Measurements from ENCODE around the gene PGRMC1. TPM values are rescaled to one million over a fixed set of nuclear protein-coding genes. Genes with fewer than 3 reads are reported as not detected.

PGRMC1 gene
- total RNA-seq, 5 donors from 2014 or later (not counting 1 experiment from before 2014, with no cell fraction given) = 11.7 to 15.8 (median 13.4) TPM

- no peak overlapping the region for H3K27ac ChIP-seq (ENCODE audit: low read length)
- H3K4me3 ChIP-seq (ENCODE audit: control insufficient read depth in 1 of 2, extremely low read depth in 1 of 2, low read length in 1 of 2) = peak overlapping the region; percentile 61 to 73
- Mint-ChIP-seq H3K36me3 (peaks cover 8% of the 10 kb centered on the region), H3K9me3 (no peaks in the 10 kb centered on the region), H3K27ac (peak overlapping the region; percentile 49 to 78), H3K27me3 (peaks cover 0 to 3% of the 10 kb centered on the region in 2 donors), H3K4me1 (peaks cover 25 to 44% (median 33%) of the 10 kb centered on the region in 3 donors), H3K4me3 (peak overlapping the region; percentile 80 to 89 (median 82))
- H3K27me3 ChIP-seq (replicated peaks in 1 of 2; ENCODE audit: control insufficient read depth in 2 of 2, extremely low read depth in 1 of 2, insufficient read depth in 2 of 2, low read length in 1 of 2) = peaks cover 0 to 7% of the 10 kb centered on the region in 2 experiments
- 100% methylated on average over 2 of the region's 6 CpGs for WGBS (ENCODE audit: insufficient coverage)
- POLR2A ChIA-PET = interaction anchor here (0.6 to 0.7 kb wide), 2 partner anchors 18 to 249 kb away, joined by 3 to 4 read pairs; no protein-coding TSS in a partner anchor
- ATAC-seq (replicated peaks in 1 of 4) (no peak), DNase-seq (no peak)
- CTCF ChIA-PET = interaction anchor here in 1 of 2 donors (0.6 kb wide), 2 partner anchors 24 to 180 kb away, joined by 3 to 5 read pairs; no protein-coding TSS in a partner anchor
- no peaks in the 10 kb centered on the region for H3K9me3 ChIP-seq
- peaks cover 5 to 18% of the 10 kb centered on the region in 2 experiments for H3K4me1 ChIP-seq (ENCODE audit: control insufficient read depth in 1 of 2, extremely low read depth in 1 of 2, insufficient read depth in 2 of 2, low read length in 2 of 2)
- H3K36me3 ChIP-seq (ENCODE audit: control insufficient read depth in 2 of 2, extremely low read depth in 1 of 2, insufficient read depth in 1 of 2, low read length in 1 of 2) = peaks cover 0 to 3% of the 10 kb centered on the region in 2 donors
Measured at GRCh38 chrX:119237562-119237942, 1.5 kb downstream of the PGRMC1 start.

DNA sequence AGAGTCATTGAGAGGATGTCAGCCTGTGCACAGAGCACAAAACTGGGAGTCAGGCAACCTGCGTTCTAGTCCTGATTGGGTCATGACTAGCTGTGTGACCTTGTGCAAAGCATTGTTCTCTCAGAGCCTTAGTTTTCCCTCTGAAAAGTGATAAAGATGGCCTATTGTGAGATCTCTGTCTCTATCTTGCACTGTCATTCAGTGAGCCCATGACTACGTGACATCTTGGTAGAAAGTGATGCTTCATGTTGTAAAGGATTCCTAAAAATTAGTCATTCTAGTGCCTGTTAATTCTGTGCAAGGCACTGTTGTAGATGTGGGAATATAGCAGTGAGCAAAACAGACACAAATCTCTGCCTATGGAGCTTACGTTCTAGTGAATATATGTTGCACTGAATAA lies 2.5 kb downstream of the PGRMC1 start:
- WGBS (ENCODE audit: insufficient coverage) = 80% methylated on average over 1 of the region's 3 CpGs
- ChIA-PET CTCF (interaction anchor here (0.6 to 0.7 kb wide), 2 partner anchors 17 to 39 kb away, joined by 4 read pairs; no protein-coding TSS in a partner anchor), POLR2A (interaction anchor here in 1 of 2 donors (0.6 kb wide), 1 partner anchor 366 kb away, joined by 6 read pairs; no protein-coding TSS in a partner anchor)
- H3K4me1 ChIP-seq (ENCODE audit: control insufficient read depth in 1 of 2, extremely low read depth in 1 of 2, insufficient read depth in 2 of 2, low read length in 2 of 2) = peaks cover 5 to 18% of the 10 kb centered on the region in 2 experiments
- Mint-ChIP-seq H3K36me3 (peaks cover 17% of the 10 kb centered on the region), H3K9me3 (no peaks in the 10 kb centered on the region), H3K4me3 (peak overlapping the region in 2 of 3 donors; percentile 80 to 82), H3K27ac (no peak overlapping the region), H3K27me3 (peaks cover 0 to 4% of the 10 kb centered on the region in 2 donors), H3K4me1 (peaks cover 25 to 47% (median 33%) of the 10 kb centered on the region in 3 donors)
- no peak for ATAC-seq (replicated peaks in 1 of 4)
- H3K27ac ChIP-seq (ENCODE audit: low read length) = no peak overlapping the region
- H3K4me3 ChIP-seq (ENCODE audit: control insufficient read depth in 1 of 2, extremely low read depth in 1 of 2, low read length in 1 of 2) = no peak overlapping the region
- peaks cover 0 to 7% of the 10 kb centered on the region in 2 experiments for H3K27me3 ChIP-seq (replicated peaks in 1 of 2; ENCODE audit: control insufficient read depth in 2 of 2, extremely low read depth in 1 of 2, insufficient read depth in 2 of 2, low read length in 1 of 2)
- no peak for DNase-seq
- peaks cover 3 to 4% of the 10 kb centered on the region in 2 donors for H3K36me3 ChIP-seq (ENCODE audit: control insufficient read depth in 2 of 2, extremely low read depth in 1 of 2, insufficient read depth in 1 of 2, low read length in 1 of 2)
- H3K9me3 ChIP-seq = no peaks in the 10 kb centered on the region

DNA sequence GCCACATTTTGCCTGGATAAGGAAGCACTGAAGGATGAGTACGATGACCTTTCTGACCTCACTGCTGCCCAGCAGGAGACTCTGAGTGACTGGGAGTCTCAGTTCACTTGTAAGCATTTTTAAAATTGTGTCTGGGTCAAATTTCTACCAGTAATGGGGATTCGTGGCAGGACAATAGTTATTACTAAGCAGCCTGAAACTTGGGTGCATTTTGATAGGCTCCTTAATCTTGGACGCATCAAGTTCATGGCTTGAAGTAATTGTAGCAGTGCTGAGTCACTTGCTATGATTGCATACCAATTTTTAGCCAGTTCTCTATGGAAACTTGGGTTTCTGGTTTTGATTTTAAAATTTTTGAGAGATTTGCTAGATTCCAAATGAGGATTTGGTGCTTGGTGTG lies 4.3 kb downstream of the PGRMC1 start:
- DNase-seq = no peak
- H3K9me3 Mint-ChIP-seq = no peaks in the 10 kb centered on the region
- Histone ChIP-seq H3K27ac (ENCODE audit: low read length) (no peak overlapping the region), H3K36me3 (ENCODE audit: control insufficient read depth in 2 of 2, extremely low read depth in 1 of 2, insufficient read depth in 1 of 2, low read length in 1 of 2) (peaks cover 3 to 10% of the 10 kb centered on the region in 2 donors), H3K27me3 (replicated peaks in 1 of 2; ENCODE audit: control insufficient read depth in 2 of 2, extremely low read depth in 1 of 2, insufficient read depth in 2 of 2, low read length in 1 of 2) (peaks cover 0 to 4% of the 10 kb centered on the region in 2 experiments), H3K9me3 (no peaks in the 10 kb centered on the region), H3K4me3 (ENCODE audit: control insufficient read depth in 1 of 2, extremely low read depth in 1 of 2, low read length in 1 of 2) (no peak overlapping the region), H3K4me1 (ENCODE audit: control insufficient read depth in 1 of 2, extremely low read depth in 1 of 2, insufficient read depth in 2 of 2, low read length in 2 of 2) (peaks cover 5 to 16% of the 10 kb centered on the region in 2 experiments)
- WGBS (ENCODE audit: insufficient coverage) = no CpG with 5 or more reads among the region's 3 CpGs
- H3K27ac Mint-ChIP-seq = no peak overlapping the region
- ATAC-seq (replicated peaks in 1 of 4) = no peak
- CTCF ChIA-PET = no interaction called here
- H3K36me3 Mint-ChIP-seq = peaks cover 28% of the 10 kb centered on the region
- no peak overlapping the region for H3K4me3 Mint-ChIP-seq
- H3K4me1 Mint-ChIP-seq = peaks cover 24 to 46% (median 33%) of the 10 kb centered on the region in 3 donors
- H3K27me3 Mint-ChIP-seq = peaks cover 0 to 5% of the 10 kb centered on the region in 2 donors
- POLR2A ChIA-PET = no interaction called here

DNA sequence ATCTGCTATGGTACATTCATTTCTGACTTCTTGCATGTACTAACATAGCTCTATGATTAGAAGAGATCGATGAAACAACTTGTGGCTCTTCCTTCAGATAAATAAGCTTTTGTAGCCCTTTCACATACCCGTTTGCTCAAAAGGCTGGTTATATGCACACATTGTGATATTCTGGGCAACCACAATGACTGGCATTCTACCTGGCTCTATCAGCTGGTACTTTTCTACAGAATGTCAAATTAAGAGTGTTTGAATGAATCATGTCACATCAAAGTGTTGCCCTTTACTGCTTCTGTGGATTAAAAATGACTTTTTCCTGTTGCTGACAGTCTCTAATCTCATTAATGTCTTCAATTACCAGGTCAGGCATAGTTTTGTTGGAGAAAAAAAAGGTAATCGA lies 11.6 kb downstream of the PGRMC1 start:
- no peaks in the 10 kb centered on the region for H3K9me3 ChIP-seq
- Mint-ChIP-seq H3K4me3 (no peak overlapping the region), H3K27ac (no peak overlapping the region), H3K4me1 (peaks cover 0 to 1% (median 0%) of the 10 kb centered on the region in 3 donors), H3K36me3 (peaks cover 22% of the 10 kb centered on the region), H3K27me3 (peaks cover 0 to 12% of the 10 kb centered on the region in 2 donors), H3K9me3 (no peaks in the 10 kb centered on the region)
- no peak for DNase-seq
- 40% methylated on average over 1 of the region's 3 CpGs for WGBS (ENCODE audit: insufficient coverage)
- ChIA-PET CTCF (interaction anchor here in 1 of 2 donors (0.5 kb wide), 1 partner anchor 548 kb away, joined by 3 read pairs; no protein-coding TSS in a partner anchor), POLR2A (no interaction called here)
- peaks cover 0 to 13% of the 10 kb centered on the region in 2 donors for H3K36me3 ChIP-seq (ENCODE audit: control insufficient read depth in 2 of 2, extremely low read depth in 1 of 2, insufficient read depth in 1 of 2, low read length in 1 of 2)
- no peaks in the 10 kb centered on the region for H3K27me3 ChIP-seq (replicated peaks in 1 of 2; ENCODE audit: control insufficient read depth in 2 of 2, extremely low read depth in 1 of 2, insufficient read depth in 2 of 2, low read length in 1 of 2)
- no peak for ATAC-seq (replicated peaks in 1 of 4)
- H3K4me3 ChIP-seq (ENCODE audit: control insufficient read depth in 1 of 2, extremely low read depth in 1 of 2, low read length in 1 of 2) = no peak overlapping the region
- H3K4me1 ChIP-seq (ENCODE audit: control insufficient read depth in 1 of 2, extremely low read depth in 1 of 2, insufficient read depth in 2 of 2, low read length in 2 of 2) = no peaks in the 10 kb centered on the region
- no peak overlapping the region for H3K27ac ChIP-seq (ENCODE audit: low read length)

DNA sequence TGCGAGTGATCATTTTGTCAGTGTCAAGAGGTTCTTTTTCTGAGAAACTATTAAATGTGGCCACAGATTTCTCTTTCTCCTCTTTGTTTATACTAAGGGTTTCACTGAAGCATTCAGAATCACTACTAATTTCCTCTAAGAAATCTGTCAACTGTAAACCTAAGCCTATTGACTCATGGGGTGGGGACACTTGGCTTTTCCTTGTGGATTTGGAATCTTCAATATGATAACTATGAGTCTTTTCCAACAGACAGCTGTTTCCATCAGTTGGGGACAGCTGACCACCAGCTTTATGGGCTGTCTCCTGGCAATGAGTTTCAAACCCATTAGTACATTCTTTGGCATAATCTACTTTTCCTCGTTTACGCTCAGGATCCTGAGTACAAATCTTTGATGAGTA lies 13.8 kb downstream of the PGRMC1 start:
- Histone ChIP-seq H3K27me3 (replicated peaks in 1 of 2; ENCODE audit: control insufficient read depth in 2 of 2, extremely low read depth in 1 of 2, insufficient read depth in 2 of 2, low read length in 1 of 2) (no peaks in the 10 kb centered on the region), H3K27ac (ENCODE audit: low read length) (no peak overlapping the region), H3K4me3 (ENCODE audit: control insufficient read depth in 1 of 2, extremely low read depth in 1 of 2, low read length in 1 of 2) (no peak overlapping the region), H3K36me3 (ENCODE audit: control insufficient read depth in 2 of 2, extremely low read depth in 1 of 2, insufficient read depth in 1 of 2, low read length in 1 of 2) (peaks cover 0 to 5% of the 10 kb centered on the region in 2 donors), H3K4me1 (ENCODE audit: control insufficient read depth in 1 of 2, extremely low read depth in 1 of 2, insufficient read depth in 2 of 2, low read length in 2 of 2) (no peaks in the 10 kb centered on the region), H3K9me3 (no peaks in the 10 kb centered on the region)
- Mint-ChIP-seq H3K4me1 (no peaks in the 10 kb centered on the region), H3K9me3 (no peaks in the 10 kb centered on the region), H3K27me3 (peaks cover 0 to 12% of the 10 kb centered on the region in 2 donors), H3K4me3 (no peak overlapping the region), H3K27ac (no peak overlapping the region), H3K36me3 (peaks cover 8% of the 10 kb centered on the region)
- DNase-seq (no peak), ATAC-seq (replicated peaks in 1 of 4) (no peak)
- no CpG with 5 or more reads among the region's 3 CpGs for WGBS (ENCODE audit: insufficient coverage)
- POLR2A ChIA-PET = interaction anchor here in 1 of 2 donors (0.6 kb wide), 1 partner anchor 27 kb away, joined by 3 read pairs; no protein-coding TSS in a partner anchor
- CTCF ChIA-PET = no interaction called here

DNA sequence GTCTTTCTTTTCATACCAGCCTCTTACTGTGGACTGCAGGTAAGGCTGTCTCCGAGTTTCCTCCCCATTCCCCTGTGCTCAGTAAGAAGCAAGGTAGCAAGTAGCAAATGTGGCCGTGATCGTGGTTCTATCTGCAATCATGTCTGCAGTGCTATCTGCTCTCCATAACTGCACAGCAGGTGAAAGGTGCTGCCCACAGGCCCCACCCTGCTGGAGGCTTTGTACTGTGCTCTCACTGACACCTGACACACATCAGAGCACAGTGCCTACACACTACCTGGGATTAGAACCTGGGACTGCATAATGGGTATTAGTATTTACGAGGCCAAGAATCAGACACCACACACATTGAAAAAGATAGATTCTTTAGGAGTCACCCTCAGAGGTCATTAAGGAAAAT lies 15.3 kb downstream of the PGRMC1 start:
- DNase-seq = no peak
- POLR2A ChIA-PET = no interaction called here

More for the DNA sequence above, 15.3 kb downstream of the PGRMC1 start:
- Histone ChIP-seq H3K36me3 (ENCODE audit: control insufficient read depth in 2 of 2, extremely low read depth in 1 of 2, insufficient read depth in 1 of 2, low read length in 1 of 2) (no peaks in the 10 kb centered on the region), H3K27ac (ENCODE audit: low read length) (no peak overlapping the region), H3K4me3 (ENCODE audit: control insufficient read depth in 1 of 2, extremely low read depth in 1 of 2, low read length in 1 of 2) (no peak overlapping the region), H3K27me3 (replicated peaks in 1 of 2; ENCODE audit: control insufficient read depth in 2 of 2, extremely low read depth in 1 of 2, insufficient read depth in 2 of 2, low read length in 1 of 2) (no peaks in the 10 kb centered on the region), H3K4me1 (ENCODE audit: control insufficient read depth in 1 of 2, extremely low read depth in 1 of 2, insufficient read depth in 2 of 2, low read length in 2 of 2) (no peaks in the 10 kb centered on the region), H3K9me3 (no peaks in the 10 kb centered on the region)
- no CpG with 5 or more reads among the region's 4 CpGs for WGBS (ENCODE audit: insufficient coverage)
- peaks cover 0 to 13% of the 10 kb centered on the region in 2 donors for H3K27me3 Mint-ChIP-seq
- no peak overlapping the region for H3K4me3 Mint-ChIP-seq
- H3K4me1 Mint-ChIP-seq = no peaks in the 10 kb centered on the region
- H3K9me3 Mint-ChIP-seq = no peaks in the 10 kb centered on the region
- CTCF ChIA-PET = no interaction called here
- no peak overlapping the region for H3K27ac Mint-ChIP-seq
- no peaks in the 10 kb centered on the region for H3K36me3 Mint-ChIP-seq
- ATAC-seq (replicated peaks in 1 of 4) = no peak
